ENCODE measurements around the gene POLR2L.

POLR2L gene

GRCh38 chr11:815675-816432 lies 26.5 kb downstream of the POLR2L start:
- Histone ChIP-seq H3F3A (ENCODE audit: insufficient read depth) (peaks cover 33% of the 10 kb centered on the region), H3K9ac (ENCODE audit: low read length) (no peak overlapping the region), H3K27ac (ENCODE audit: low read depth, low read length) (no peak overlapping the region), H2AFZ (ENCODE audit: low read depth, low read length, severe bottlenecking) (no peak overlapping the region), H3K9me3 (ENCODE audit: insufficient read depth, low read length) (no peaks in the 10 kb centered on the region), H3K4me3 (ENCODE audit: insufficient read depth, low read length, poor library complexity, severe bottlenecking) (no peak overlapping the region), H3K36me3 (ENCODE audit: low read length) (peaks cover 19% of the 10 kb centered on the region), H3K4me2 (ENCODE audit: low read depth, low read length, poor library complexity, severe bottlenecking) (no peak overlapping the region), H3K79me2 (ENCODE audit: insufficient read depth, low read length) (peaks cover 10% of the 10 kb centered on the region), H3K27me3 (ENCODE audit: low read length) (no peaks in the 10 kb centered on the region), H3K9me2 (replicated peaks; ENCODE audit: insufficient read depth, low read length) (no peaks in the 10 kb centered on the region), H4K20me1 (ENCODE audit: low read depth, low read length) (peaks cover 3% of the 10 kb centered on the region; the same call in 1 of the 2 replicates)
- no peak for TF ChIP-seq CTCF (IDR thresholded peaks at IDR 0.05; ENCODE audit: insufficient read depth, low read length, poor library complexity, severe bottlenecking)
- no peak for TF ChIP-seq EZH2phosphoT487 (conservative IDR thresholded peaks at IDR 0.05; ENCODE audit: low read length)

- H3K27ac ChIP-seq (ENCODE audit: low read depth, low read length): no peak overlapping the region
- peaks cover 10% of the 10 kb centered on the region; the same call in 1 of the 2 replicates for H4K20me1 ChIP-seq (ENCODE audit: low read depth, low read length)
- H3K9ac ChIP-seq (ENCODE audit: low read length): no peak overlapping the region
- H3K4me3 ChIP-seq (ENCODE audit: insufficient read depth, low read length, poor library complexity, severe bottlenecking): no peak overlapping the region
- H3K27me3 ChIP-seq (ENCODE audit: low read length): no peaks in the 10 kb centered on the region
- peaks cover 27% of the 10 kb centered on the region for H3K79me2 ChIP-seq (ENCODE audit: insufficient read depth, low read length)
- H3K9me2 ChIP-seq (replicated peaks; ENCODE audit: insufficient read depth, low read length): no peaks in the 10 kb centered on the region
- H3K4me2 ChIP-seq (ENCODE audit: low read depth, low read length, poor library complexity, severe bottlenecking): no peak overlapping the region
- H3F3A ChIP-seq (ENCODE audit: insufficient read depth): peaks cover 43% of the 10 kb centered on the region
- H3K36me3 ChIP-seq (ENCODE audit: low read length): peaks cover 25% of the 10 kb centered on the region
- no peak for TF ChIP-seq CTCF (IDR thresholded peaks at IDR 0.05; ENCODE audit: insufficient read depth, low read length, poor library complexity, severe bottlenecking)
- no peak for TF ChIP-seq EZH2phosphoT487 (conservative IDR thresholded peaks at IDR 0.05; ENCODE audit: low read length)
- H3K9me3 ChIP-seq (ENCODE audit: insufficient read depth, low read length): no peaks in the 10 kb centered on the region
- no peak overlapping the region for H2AFZ ChIP-seq (ENCODE audit: low read depth, low read length, severe bottlenecking)
Observed at GRCh38 chr11:813456-814096, 28.8 kb downstream of the POLR2L start.

GRCh38 chr11:813072-813455 lies 29.3 kb downstream of the POLR2L start:
- Histone ChIP-seq H3K4me2 (ENCODE audit: low read depth, low read length, poor library complexity, severe bottlenecking) (no peak overlapping the region), H3K9ac (ENCODE audit: low read length) (no peak overlapping the region)

More at GRCh38 chr11:813072-813455, 29.3 kb downstream of the POLR2L start:
- H3K36me3 ChIP-seq (ENCODE audit: low read length): peaks cover 25% of the 10 kb centered on the region
- H3F3A ChIP-seq (ENCODE audit: insufficient read depth): peaks cover 48% of the 10 kb centered on the region
- no peaks in the 10 kb centered on the region for H3K9me3 ChIP-seq (ENCODE audit: insufficient read depth, low read length)
- H4K20me1 ChIP-seq (ENCODE audit: low read depth, low read length): peaks cover 10% of the 10 kb centered on the region; the same call in 1 of the 2 replicates
- peaks cover 32% of the 10 kb centered on the region for H3K79me2 ChIP-seq (ENCODE audit: insufficient read depth, low read length)
- H2AFZ ChIP-seq (ENCODE audit: low read depth, low read length, severe bottlenecking): no peak overlapping the region
- TF ChIP-seq EZH2phosphoT487 (conservative IDR thresholded peaks at IDR 0.05; ENCODE audit: low read length) (no peak), CTCF (IDR thresholded peaks at IDR 0.05; ENCODE audit: insufficient read depth, low read length, poor library complexity, severe bottlenecking) (no peak)
- H3K27ac ChIP-seq (ENCODE audit: low read depth, low read length): no peak overlapping the region
- H3K9me2 ChIP-seq (replicated peaks; ENCODE audit: insufficient read depth, low read length): no peaks in the 10 kb centered on the region
- H3K4me3 ChIP-seq (ENCODE audit: insufficient read depth, low read length, poor library complexity, severe bottlenecking): no peak overlapping the region
- H3K27me3 ChIP-seq (ENCODE audit: low read length): no peaks in the 10 kb centered on the region
